H9 (cell line): ENCODE results near the gene DBET. TPM values are rescaled to one million over a fixed set of nuclear protein-coding genes. Genes with fewer than 3 reads are reported as not detected.
A peak's percentile ranks its signal among the peaks of the same experiment; 100 is the strongest.

Experiments
- DNase-seq: peaks from one replicate; pipeline ENCODE4 v3.0.0-alpha.2; 2017
- H2AFZ ChIP-seq: one replicate; pipeline ENCODE4 v1.6.1; 2013; ENCODE audit warnings: mild to moderate bottlenecking, low read length, control low read depth, moderate library complexity
- H2AK5ac ChIP-seq: 2 replicates; pipeline ENCODE4 v1.6.1; 2013; ENCODE audit warnings: low read length, control low read depth, mixed read lengths; ENCODE audit not compliant: insufficient read length
- H2BK120ac ChIP-seq: one replicate; pipeline ENCODE4 v1.6.1; 2013; ENCODE audit warnings: low read depth, mild to moderate bottlenecking, low read length, control low read depth, inconsistent platforms; ENCODE audit not compliant: poor library complexity, severe bottlenecking
- H2BK12ac ChIP-seq: 2 replicates; pipeline ENCODE4 v1.6.1; 2013; ENCODE audit warnings: low read length, control low read depth, mixed read lengths, low read depth; ENCODE audit not compliant: insufficient read length
- H2BK15ac ChIP-seq: 2 replicates; pipeline ENCODE4 v1.6.1; 2013; ENCODE audit warnings: low read depth, low read length, control low read depth
- H2BK20ac ChIP-seq: one replicate; pipeline ENCODE4 v1.6.1; 2013; ENCODE audit warnings: low read depth, mild to moderate bottlenecking, low read length, control low read depth, inconsistent platforms; ENCODE audit not compliant: poor library complexity, severe bottlenecking
- H2BK5ac ChIP-seq: 2 replicates; pipeline ENCODE4 v1.6.1; 2013; ENCODE audit warnings: low read length, control low read depth, mixed read lengths; ENCODE audit not compliant: insufficient read length
- H3K14ac ChIP-seq: 2 replicates; pipeline ENCODE4 v1.6.1; 2013; ENCODE audit warnings: low read length, control low read depth; ENCODE audit not compliant: insufficient read depth
- H3K18ac ChIP-seq: 2 replicates; pipeline ENCODE4 v1.6.1; 2013; ENCODE audit warnings: low read depth, mild to moderate bottlenecking, mixed read lengths, low read length, control low read depth; ENCODE audit not compliant: insufficient read length
- H3K23ac ChIP-seq: 2 replicates; pipeline ENCODE4 v1.6.1; 2013; ENCODE audit warnings: low read length, control low read depth, mixed read lengths, low read depth; ENCODE audit not compliant: insufficient read length
- H3K23me2 ChIP-seq: 2 replicates; pipeline ENCODE4 v1.6.1; 2013; ENCODE audit warnings: low read depth, mild to moderate bottlenecking, mixed read lengths, low read length, control low read depth; ENCODE audit not compliant: insufficient read length, poor library complexity, severe bottlenecking
- H3K27ac ChIP-seq: 2 replicates; pipeline ENCODE4 v1.5.1; 2013; ENCODE audit warnings: low read length, control low read depth, mixed read lengths, low read depth; ENCODE audit not compliant: insufficient read length
- H3K27me3 ChIP-seq: 2 replicates; pipeline ENCODE4 v1.6.1; 2013; ENCODE audit warnings: low read length, control low read depth, inconsistent platforms; ENCODE audit not compliant: insufficient read depth
- H3K4ac ChIP-seq: 2 replicates; pipeline ENCODE4 v1.6.1; 2013; ENCODE audit warnings: low read depth, mild to moderate bottlenecking, control low read depth, inconsistent platforms, low read length, moderate library complexity
- H3K4me1 ChIP-seq: 2 replicates; pipeline ENCODE4 v1.6.1; 2013; ENCODE audit warnings: low read length, control low read depth, inconsistent platforms; ENCODE audit not compliant: insufficient read depth
- H3K4me2 ChIP-seq: 2 replicates; pipeline ENCODE4 v1.6.1; 2013; ENCODE audit warnings: low read length, control low read depth, mixed read lengths; ENCODE audit not compliant: insufficient read length, insufficient read depth
- H3K56ac ChIP-seq: 2 replicates; pipeline ENCODE4 v1.6.1; 2013; ENCODE audit warnings: low read depth, mild to moderate bottlenecking, mixed read lengths, low read length, control low read depth; ENCODE audit not compliant: insufficient read length
- H3K79me1 ChIP-seq: 2 replicates; pipeline ENCODE4 v1.6.1; 2013; ENCODE audit warnings: low read depth, mild to moderate bottlenecking, moderate library complexity, low read length, control low read depth, inconsistent platforms; ENCODE audit not compliant: insufficient read depth, poor library complexity, severe bottlenecking
- H3K79me2 ChIP-seq: 2 replicates; pipeline ENCODE4 v1.6.1; 2013; ENCODE audit warnings: low read length, control low read depth, inconsistent platforms; ENCODE audit not compliant: insufficient read depth
- H3K9ac ChIP-seq: 2 replicates; pipeline ENCODE4 v1.6.1; 2013; ENCODE audit warnings: low read length, control low read depth, mixed read lengths; ENCODE audit not compliant: insufficient read length; ENCODE audit errors: extremely low read depth
- H3K9me3 ChIP-seq: one replicate; pipeline ENCODE4 v1.6.1; 2013; ENCODE audit warnings: low read depth, low read length, inconsistent platforms; ENCODE audit not compliant: control insufficient read depth
- H3T11ph ChIP-seq: one replicate; pipeline ENCODE4 v1.6.1; 2013; ENCODE audit warnings: mild to moderate bottlenecking, low read length, control low read depth, inconsistent platforms
- H4K20me1 ChIP-seq: one replicate; pipeline ENCODE4 v1.6.1; 2013; ENCODE audit not compliant: control insufficient read depth, insufficient read length, insufficient read depth
- H4K5ac ChIP-seq: 2 replicates; pipeline ENCODE4 v1.6.1; 2013; ENCODE audit warnings: low read depth, mild to moderate bottlenecking, mixed read lengths, low read length, control low read depth; ENCODE audit not compliant: insufficient read length
- H4K8ac ChIP-seq: replicated peaks from 2 replicates; pipeline ENCODE4 v1.6.1; 2013; ENCODE audit warnings: low read length, control low read depth, mixed read lengths, low read depth; ENCODE audit not compliant: insufficient read length
- H4K91ac ChIP-seq: 2 replicates; pipeline ENCODE4 v1.6.1; 2013; ENCODE audit warnings: low read depth, mild to moderate bottlenecking, moderate library complexity, mixed read lengths, low read length, control low read depth; ENCODE audit not compliant: insufficient read length
- H3K27ac Mint-ChIP-seq, 3 experiments: 2 replicates in 2 of 3; 3 replicates in 1 of 3; pipeline ENCODE4 v1.8.0; 2020 to 2021; ENCODE audit warnings: mixed read lengths in 3 of 3, mild to moderate bottlenecking in 1 of 3, moderate library complexity in 1 of 3
- H3K27me3 Mint-ChIP-seq: 2 replicates; pipeline ENCODE4 v1.8.0; 2021; ENCODE audit warnings: low read depth, mild to moderate bottlenecking, moderate library complexity, mixed read lengths
- H3K36me3 Mint-ChIP-seq, 3 experiments: 2 replicates in 2 of 3; 3 replicates in 1 of 3; pipeline ENCODE4 v1.8.0; 2020 to 2021; ENCODE audit warnings: low read depth in 3 of 3, mixed read lengths in 3 of 3; ENCODE audit not compliant: insufficient read depth in 1 of 3
- H3K4me1 Mint-ChIP-seq, 2 experiments: 2 replicates each; pipeline ENCODE4 v1.8.0; 2020; ENCODE audit warnings: mixed read lengths in 2 of 2
- H3K4me3 Mint-ChIP-seq, 2 experiments: 2 replicates in 1 of 2; 3 replicates in 1 of 2; pipeline ENCODE4 v1.8.0; 2020 to 2021; ENCODE audit warnings: mild to moderate bottlenecking in 2 of 2, mixed read lengths in 2 of 2, moderate library complexity in 1 of 2
- H3K9me3 Mint-ChIP-seq, 2 experiments: 2 replicates in 1 of 2; 3 replicates in 1 of 2; pipeline ENCODE4 v1.8.0; 2020; ENCODE audit warnings: mild to moderate bottlenecking in 2 of 2, mixed read lengths in 2 of 2, moderate library complexity in 1 of 2
- WGBS: extraction: QIAGEN DNeasy Blood & Tissue Kit; methylation state at CpG from one replicate; pipeline ENCODE4 v1.1.7; 2013; ENCODE audit warnings: missing lambda C conversion rate, low lambda C conversion rate, mixed read lengths; ENCODE audit not compliant: insufficient read length; ENCODE audit errors: extremely low coverage; 5-methylcytosine and 5-hydroxymethylcytosine counted together
- total RNA-seq: library from RNA; stranded (reverse); gene quantifications from 2 replicates; pipeline ENCODE4 v1.2.1, GENCODE V29; 2021
- TF ChIP-seq, protein P1 (sequence below): fragments of 200-600 bp; sonication (generic); conservative IDR thresholded peaks from 3 replicates; pipeline ENCODE4 v1.8.0; 2021; ENCODE audit warnings: antibody characterized with exemption, mild to moderate bottlenecking

Gene DBET
- total RNA-seq, 1 experiment from 2014 or later, result not detected

DNA sequence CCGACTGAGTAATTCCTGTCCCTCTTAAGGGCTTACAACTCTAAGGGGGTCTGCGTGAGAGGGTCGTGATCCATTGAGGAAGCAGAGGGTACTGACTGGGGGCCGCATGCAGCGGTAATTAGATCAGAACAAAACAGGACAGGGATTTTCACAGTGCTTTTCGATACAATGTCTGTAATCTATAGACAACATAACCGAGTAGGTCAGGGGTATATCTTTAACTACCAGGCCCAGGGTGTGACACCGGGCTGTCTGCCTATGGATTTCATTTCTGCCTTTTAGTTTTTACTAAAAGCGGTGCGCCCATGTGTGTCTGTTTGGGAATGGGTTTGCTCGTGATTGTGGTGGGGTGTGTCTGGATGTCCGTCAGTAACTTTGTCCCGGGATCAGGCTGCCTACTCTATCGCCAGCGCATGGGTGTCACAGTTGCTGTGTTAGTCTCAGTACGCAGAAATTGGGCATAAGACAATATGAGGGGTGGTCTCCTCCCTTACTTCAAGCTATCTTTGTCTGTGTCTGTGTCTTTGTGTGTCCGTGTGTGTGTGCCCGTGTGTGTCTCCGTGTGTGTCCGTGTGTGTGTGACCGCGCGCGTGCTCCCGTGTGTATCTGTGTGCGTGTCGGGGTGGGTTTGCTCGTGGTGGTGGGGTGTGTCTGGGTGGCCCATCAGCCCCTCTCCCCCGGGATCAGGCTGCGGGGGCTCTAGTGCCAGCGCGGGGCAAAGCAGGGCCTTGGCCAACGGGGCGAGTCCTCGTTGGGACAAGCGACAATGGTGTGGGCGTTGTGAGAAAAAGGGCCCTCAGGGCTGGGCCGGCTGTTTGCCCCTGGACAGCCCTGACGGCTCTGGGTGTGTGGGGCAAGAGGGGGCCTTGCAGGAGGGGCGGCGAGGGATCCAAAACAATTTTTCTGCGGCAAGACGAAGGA is 47.7 kb upstream of the DBET start:
- Histone ChIP-seq H3K4me2 (no peak overlapping the region), H3K27me3 (peaks cover 45% of the 10 kb centered on the region)

More for the DNA sequence above, 47.7 kb upstream of the DBET start:
- Histone ChIP-seq H3K79me1 (no peaks in the 10 kb centered on the region), H2AFZ (no peak overlapping the region), H3K9ac (no peak overlapping the region), H4K8ac (no peak overlapping the region), H3K4ac (no peak overlapping the region), H2AK5ac (no peak overlapping the region), H3T11ph (no peak overlapping the region), H2BK15ac (no peak overlapping the region), H3K18ac (no peak overlapping the region), H4K5ac (no peak overlapping the region), H3K79me2 (no peaks in the 10 kb centered on the region), H4K20me1 (no peaks in the 10 kb centered on the region), H3K23me2 (peaks cover 8% of the 10 kb centered on the region), H3K14ac (no peak overlapping the region), H3K4me1 (no peaks in the 10 kb centered on the region), H3K27ac (no peak overlapping the region), H3K23ac (no peak overlapping the region), H4K91ac (no peak overlapping the region), H2BK12ac (no peak overlapping the region), H2BK20ac (no peak overlapping the region), H3K9me3 (peaks cover 38% of the 10 kb centered on the region), H2BK5ac (no peak overlapping the region), H3K56ac (no peak overlapping the region), H2BK120ac (no peak overlapping the region)
- Mint-ChIP-seq H3K4me1 (no peaks in the 10 kb centered on the region), H3K27ac (no peak overlapping the region), H3K9me3 (peaks cover 80 to 93% of the 10 kb centered on the region in 2 experiments), H3K4me3 (no peak overlapping the region; a peak in 1 of 5 replicates), H3K27me3 (peaks cover 6% of the 10 kb centered on the region), H3K36me3 (peaks cover 31 to 47% (median 33%) of the 10 kb centered on the region in 3 experiments)
- WGBS, result no CpG with 5 or more reads among the region's 43 CpGs
- DNase-seq, result peak; percentile 25
- TF ChIP-seq, protein P1, sequence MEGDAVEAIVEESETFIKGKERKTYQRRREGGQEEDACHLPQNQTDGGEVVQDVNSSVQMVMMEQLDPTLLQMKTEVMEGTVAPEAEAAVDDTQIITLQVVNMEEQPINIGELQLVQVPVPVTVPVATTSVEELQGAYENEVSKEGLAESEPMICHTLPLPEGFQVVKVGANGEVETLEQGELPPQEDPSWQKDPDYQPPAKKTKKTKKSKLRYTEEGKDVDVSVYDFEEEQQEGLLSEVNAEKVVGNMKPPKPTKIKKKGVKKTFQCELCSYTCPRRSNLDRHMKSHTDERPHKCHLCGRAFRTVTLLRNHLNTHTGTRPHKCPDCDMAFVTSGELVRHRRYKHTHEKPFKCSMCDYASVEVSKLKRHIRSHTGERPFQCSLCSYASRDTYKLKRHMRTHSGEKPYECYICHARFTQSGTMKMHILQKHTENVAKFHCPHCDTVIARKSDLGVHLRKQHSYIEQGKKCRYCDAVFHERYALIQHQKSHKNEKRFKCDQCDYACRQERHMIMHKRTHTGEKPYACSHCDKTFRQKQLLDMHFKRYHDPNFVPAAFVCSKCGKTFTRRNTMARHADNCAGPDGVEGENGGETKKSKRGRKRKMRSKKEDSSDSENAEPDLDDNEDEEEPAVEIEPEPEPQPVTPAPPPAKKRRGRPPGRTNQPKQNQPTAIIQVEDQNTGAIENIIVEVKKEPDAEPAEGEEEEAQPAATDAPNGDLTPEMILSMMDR, result no peak
